Endothelial cell of umbilical vein (primary cell): ENCODE measurements around the gene SNX24.

Source experiments
- CTCF ChIP-seq, 2 donors: IDR thresholded peaks; 1 replicate in 1 of 2; 2 replicates in 1 of 2; pipeline ENCODE4 v1.5.1; 2011; ENCODE audit warnings: low read length in 2 of 2, mild to moderate bottlenecking in 2 of 2, moderate library complexity in 2 of 2, control low read depth in 1 of 2, inconsistent platforms in 1 of 2, low read depth in 1 of 2; ENCODE audit not compliant: insufficient read depth in 1 of 2; ENCODE audit errors: extremely low read depth in 1 of 2
- MYC ChIP-seq: IDR thresholded peaks from one replicate; pipeline ENCODE4 v1.6.1; 2011; ENCODE audit warnings: mild to moderate bottlenecking, low read depth, low read length

GRCh38 chr5:122835681-122836080 is 9.7 kb upstream of the SNX24 start:
- no peak for TF ChIP-seq CTCF (IDR thresholded peaks at IDR 0.05; ENCODE audit: extremely low read depth in 1 of 2, insufficient read depth in 1 of 2, low read depth in 1 of 2, low read length in 2 of 2)
- no peak for TF ChIP-seq MYC
